ENCODE data around the gene RAB11FIP4. TPM values are rescaled to one million over a fixed set of nuclear protein-coding genes. Genes with fewer than 3 reads are reported as not detected.

RAB11FIP4 gene
- total and polyA plus RNA-seq, 2 of the 8 experiments (the other 6 are each of a cell fraction or from before 2014, with no cell fraction given), result 21.7 to 53.2 TPM

DNA sequence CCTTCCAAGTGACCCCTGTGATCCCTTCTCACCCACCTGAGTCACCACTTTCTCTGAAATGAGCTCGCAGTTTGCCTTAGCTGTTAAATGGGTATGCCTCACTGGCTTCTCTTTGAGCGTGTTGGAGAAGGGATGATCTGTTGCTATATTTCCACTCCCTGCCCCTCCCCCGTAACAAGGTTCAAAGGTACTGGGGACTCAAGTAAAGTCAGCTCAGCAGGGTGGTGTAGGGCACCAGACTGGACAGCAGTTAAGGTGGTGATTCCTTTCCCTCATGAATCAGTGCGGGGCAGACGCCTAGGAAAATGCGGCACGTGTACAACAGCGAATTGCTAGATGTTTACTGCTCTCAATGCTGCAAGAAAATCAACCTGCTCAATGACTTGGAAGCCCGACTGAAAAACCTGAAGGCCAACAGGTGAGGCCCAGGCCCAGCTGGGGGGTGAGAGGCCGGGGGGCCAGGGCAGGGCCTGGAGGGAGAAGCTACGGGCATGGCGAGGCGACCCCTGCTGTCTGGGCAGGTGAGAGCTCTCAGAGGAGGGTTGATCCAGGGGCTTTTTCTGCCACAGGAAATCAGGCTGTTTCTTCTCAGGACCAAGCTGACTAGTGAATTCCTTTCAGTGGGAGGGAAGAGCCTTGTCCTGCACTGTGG is 130.3 kb downstream of the RAB11FIP4 start:
- H3K23me2 ChIP-seq (ENCODE audit: low read depth, low read length), result no peaks in the 10 kb centered on the region
- no peaks in the 10 kb centered on the region for H3K79me2 ChIP-seq (ENCODE audit: control insufficient read depth in 1 of 2, insufficient read depth in 2 of 2, low read length in 2 of 2)
- no peak overlapping the region for H2BK12ac ChIP-seq (ENCODE audit: low read depth, low read length)
- H4K91ac ChIP-seq (replicated peaks; ENCODE audit: insufficient read length, low read length), result no peak overlapping the region
- H3K4me3 ChIP-seq (ENCODE audit: extremely low read depth in 1 of 4, insufficient read depth in 2 of 4, low read depth in 3 of 4, low read length in 4 of 4), result no peak overlapping the region
- no peaks in the 10 kb centered on the region for H3K27me3 ChIP-seq (replicated peaks in 1 of 4; ENCODE audit: control insufficient read depth in 3 of 4, extremely low read depth in 1 of 4, insufficient read depth in 3 of 4, low read length in 3 of 4)
- no peak overlapping the region for H2AFZ ChIP-seq (ENCODE audit: low read length)
- no peak overlapping the region for H2BK120ac ChIP-seq (replicated peaks; ENCODE audit: low read depth, low read length)
- H2BK5ac ChIP-seq (ENCODE audit: low read depth, low read length), result no peak overlapping the region
- no peak overlapping the region for H3K14ac ChIP-seq (ENCODE audit: insufficient read length)
- no peaks in the 10 kb centered on the region for H3K79me1 ChIP-seq (ENCODE audit: low read depth, low read length)
- no peak overlapping the region for H2BK20ac ChIP-seq (ENCODE audit: low read length)
- H3K27ac ChIP-seq (ENCODE audit: low read depth, low read length), result no peak overlapping the region
- TF ChIP-seq CREB1 (IDR thresholded peaks at IDR 0.05), result no peak
- TF ChIP-seq CEBPB (IDR thresholded peaks at IDR 0.05; ENCODE audit: low read depth, low read length), result no peak
- TF ChIP-seq CHD2 (IDR thresholded peaks at IDR 0.05; ENCODE audit: low read length), result no peak
- no peak; a peak in 1 of 4 replicates for TF ChIP-seq RAD21 (IDR thresholded peaks at IDR 0.05 in 1 of 2, conservative IDR thresholded peaks at IDR 0.05 in 1 of 2; ENCODE audit: low read depth in 2 of 2, low read length in 2 of 2)
- no peak for TF ChIP-seq BACH1 (IDR thresholded peaks at IDR 0.05; ENCODE audit: low read length)
- H4K20me1 ChIP-seq (replicated peaks in 1 of 2; ENCODE audit: control insufficient read depth in 1 of 2, insufficient read depth in 2 of 2, low read length in 2 of 2), result no peaks in the 10 kb centered on the region
- no peak overlapping the region for H4K5ac ChIP-seq (ENCODE audit: insufficient read length, low read depth, low read length)
- DNase-seq (ENCODE audit: low read depth in 1 of 2, low spot score in 2 of 2) (no peak), FAIRE-seq (no peak)
- H3K4ac ChIP-seq (replicated peaks; ENCODE audit: insufficient read length, low read depth, low read length), result no peak overlapping the region
- H4K8ac ChIP-seq (ENCODE audit: extremely low read depth, insufficient read depth, low read length), result no peak overlapping the region
- H3K36me3 ChIP-seq (ENCODE audit: control insufficient read depth in 2 of 4, insufficient read depth in 4 of 4, low read length in 3 of 4), result peaks cover 0 to 35% (median 16%) of the 10 kb centered on the region in 4 experiments; a peak in 6 of 8 replicates
- no peak overlapping the region for H2AK5ac ChIP-seq (ENCODE audit: low read depth, low read length)
- H3K4me1 ChIP-seq (replicated peaks in 1 of 4; ENCODE audit: control insufficient read depth in 3 of 4, insufficient read depth in 4 of 4, low read length in 3 of 4), result peaks cover 0 to 4% (median 1%) of the 10 kb centered on the region in 4 experiments; a peak in 4 of 7 replicates
- no peak overlapping the region for H2BK15ac ChIP-seq (ENCODE audit: low read length)
- H3K4me2 ChIP-seq (ENCODE audit: insufficient read depth in 1 of 2, low read depth in 2 of 2, low read length in 2 of 2), result no peak overlapping the region
- no peak overlapping the region for H3K23ac ChIP-seq (ENCODE audit: insufficient read length)
- H3K9ac ChIP-seq (replicated peaks in 1 of 4; ENCODE audit: extremely low read depth in 1 of 4, low read depth in 3 of 4, low read length in 3 of 4), result no peak overlapping the region
- ChIA-PET POLR2A (ENCODE audit: partially characterized antibody) (no interaction called here), CTCF (ENCODE audit: partially characterized antibody) (interaction anchor here (0.9 to 16.9 kb wide), 15 partner anchors 12 to 321 kb away, joined by 3 to 325 read pairs (median 4); no protein-coding TSS in a partner anchor)
- WGBS, 2 experiments (ENCODE audit: extremely low coverage in 1 of 2, insufficient coverage in 1 of 2, insufficient read length in 1 of 2, insufficient replicate concordance in 2 of 2, low coverage in 1 of 2, low lambda C conversion rate in 2 of 2, missing lambda C conversion rate in 1 of 2), result 95% methylated on average over 13 of the region's 13 CpGs; no CpG with 5 or more reads in 1 of the 2 experiments
- H3K56ac ChIP-seq (replicated peaks; ENCODE audit: insufficient read length, low read depth, low read length), result no peak overlapping the region
- H3K18ac ChIP-seq (ENCODE audit: extremely low read depth, low read length), result no peak overlapping the region
- peaks cover 15 to 22% of the 10 kb centered on the region in 2 experiments for H3K9me3 ChIP-seq (ENCODE audit: insufficient read depth in 2 of 2, low read depth in 1 of 2, low read length in 1 of 2)
